GM12891 (cell line): Measurements from ENCODE around the gene GCK.

Experiments used
- POLR2A ChIP-seq: IDR thresholded peaks from 2 replicates; pipeline ENCODE4 v1.6.1; 2011; ENCODE audit warnings: low read depth, low read length, control low read depth
- POLR2AphosphoS5 ChIP-seq: IDR thresholded peaks from 2 replicates; pipeline ENCODE4 v1.6.1; 2011; ENCODE audit warnings: low read depth, low read length, control low read depth
- TAF1 ChIP-seq: IDR thresholded peaks from 2 replicates; pipeline ENCODE4 v1.6.1; 2011; ENCODE audit warnings: low read depth, low read length, control low read depth

DNA sequence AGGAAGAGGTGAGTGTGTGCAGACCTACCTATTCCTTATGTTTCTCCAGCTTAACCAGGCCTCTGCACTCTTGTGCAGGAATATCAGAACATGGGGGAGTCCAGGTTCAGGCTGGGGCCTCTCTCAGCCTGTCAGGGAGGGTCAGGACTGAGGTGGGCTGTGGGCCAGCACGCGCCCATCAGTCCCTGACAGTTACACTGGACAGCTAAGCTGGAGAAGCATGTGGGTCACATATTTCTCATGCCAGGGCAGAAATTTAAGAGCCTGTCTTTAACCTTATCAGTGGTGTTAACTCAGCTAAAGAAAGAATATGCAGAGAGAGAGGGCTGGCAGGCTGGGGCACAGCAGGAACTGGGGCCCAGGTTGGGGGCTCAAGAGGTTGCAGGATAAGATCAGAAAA lies 57.2 kb downstream of the GCK start:
- no peak for TF ChIP-seq POLR2A
- no peak for TF ChIP-seq TAF1
- TF ChIP-seq POLR2AphosphoS5: no peak
